Coronary artery (tissue), 2 donors: ENCODE measurements around the gene BRS3.
A peak's percentile ranks its signal among the peaks of the same experiment; 100 is the strongest.

Experiments
- DNase-seq: peaks from one replicate; pipeline ENCODE4 v3.0.0-alpha.2; 2017; ENCODE audit warnings: low spot score
- H3K27ac ChIP-seq, 2 donors: fragments of 200-600 bp; sonication (generic); one replicate each; pipeline ENCODE4 v1.5.1; 2016 to 2019
- H3K4me3 ChIP-seq: fragments of 200-600 bp; sonication (generic); 2 replicates; pipeline ENCODE4 v1.5.1; 2016; ENCODE audit warnings: mild to moderate bottlenecking, moderate library complexity
- TF ChIP-seq, protein P1 (sequence below): fragments of 200-600 bp; sonication (generic); IDR thresholded peaks from one replicate; pipeline ENCODE4 v1.5.1; 2019; ENCODE audit warnings: antibody characterized with exemption

Gene BRS3

DNA sequence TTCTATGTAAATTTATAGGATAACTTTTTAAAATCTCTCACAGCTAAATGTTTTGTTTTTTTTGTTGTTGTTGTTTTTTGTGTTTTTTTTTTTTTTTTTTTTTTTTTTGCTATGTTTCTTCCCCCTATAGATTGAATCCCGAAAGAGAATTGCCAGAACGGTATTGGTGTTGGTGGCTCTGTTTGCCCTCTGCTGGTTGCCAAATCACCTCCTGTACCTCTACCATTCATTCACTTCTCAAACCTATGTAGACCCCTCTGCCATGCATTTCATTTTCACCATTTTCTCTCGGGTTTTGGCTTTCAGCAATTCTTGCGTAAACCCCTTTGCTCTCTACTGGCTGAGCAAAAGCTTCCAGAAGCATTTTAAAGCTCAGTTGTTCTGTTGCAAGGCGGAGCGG, 4.1 kb downstream of the BRS3 start:
- TF ChIP-seq, protein P1, sequence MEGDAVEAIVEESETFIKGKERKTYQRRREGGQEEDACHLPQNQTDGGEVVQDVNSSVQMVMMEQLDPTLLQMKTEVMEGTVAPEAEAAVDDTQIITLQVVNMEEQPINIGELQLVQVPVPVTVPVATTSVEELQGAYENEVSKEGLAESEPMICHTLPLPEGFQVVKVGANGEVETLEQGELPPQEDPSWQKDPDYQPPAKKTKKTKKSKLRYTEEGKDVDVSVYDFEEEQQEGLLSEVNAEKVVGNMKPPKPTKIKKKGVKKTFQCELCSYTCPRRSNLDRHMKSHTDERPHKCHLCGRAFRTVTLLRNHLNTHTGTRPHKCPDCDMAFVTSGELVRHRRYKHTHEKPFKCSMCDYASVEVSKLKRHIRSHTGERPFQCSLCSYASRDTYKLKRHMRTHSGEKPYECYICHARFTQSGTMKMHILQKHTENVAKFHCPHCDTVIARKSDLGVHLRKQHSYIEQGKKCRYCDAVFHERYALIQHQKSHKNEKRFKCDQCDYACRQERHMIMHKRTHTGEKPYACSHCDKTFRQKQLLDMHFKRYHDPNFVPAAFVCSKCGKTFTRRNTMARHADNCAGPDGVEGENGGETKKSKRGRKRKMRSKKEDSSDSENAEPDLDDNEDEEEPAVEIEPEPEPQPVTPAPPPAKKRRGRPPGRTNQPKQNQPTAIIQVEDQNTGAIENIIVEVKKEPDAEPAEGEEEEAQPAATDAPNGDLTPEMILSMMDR = no peak
- no peak for DNase-seq
- H3K27ac ChIP-seq = no peak overlapping the region
- no peak overlapping the region for H3K4me3 ChIP-seq

DNA sequence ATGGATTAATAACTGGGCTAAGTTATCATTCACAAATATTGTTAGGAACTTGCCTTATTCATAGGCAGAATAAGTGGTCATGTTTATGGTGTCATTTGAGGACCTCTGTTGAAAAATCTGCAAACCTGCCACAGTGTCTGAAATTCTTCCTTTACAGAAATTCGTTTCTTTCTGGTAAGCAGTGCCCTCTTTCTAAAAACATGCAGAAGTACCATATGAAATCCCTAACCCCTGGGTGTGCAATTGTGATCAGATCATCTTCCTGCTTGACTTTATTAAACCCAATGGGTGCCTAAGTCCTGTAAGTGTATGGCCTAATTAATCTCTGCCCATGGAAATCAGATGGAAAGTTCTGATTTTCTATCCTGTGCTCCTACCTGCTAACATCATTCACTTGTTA, 5.3 kb downstream of the BRS3 start:
- no peak for DNase-seq
- TF ChIP-seq, protein P1 = no peak
- no peak overlapping the region for H3K27ac ChIP-seq
- no peak overlapping the region for H3K4me3 ChIP-seq

DNA sequence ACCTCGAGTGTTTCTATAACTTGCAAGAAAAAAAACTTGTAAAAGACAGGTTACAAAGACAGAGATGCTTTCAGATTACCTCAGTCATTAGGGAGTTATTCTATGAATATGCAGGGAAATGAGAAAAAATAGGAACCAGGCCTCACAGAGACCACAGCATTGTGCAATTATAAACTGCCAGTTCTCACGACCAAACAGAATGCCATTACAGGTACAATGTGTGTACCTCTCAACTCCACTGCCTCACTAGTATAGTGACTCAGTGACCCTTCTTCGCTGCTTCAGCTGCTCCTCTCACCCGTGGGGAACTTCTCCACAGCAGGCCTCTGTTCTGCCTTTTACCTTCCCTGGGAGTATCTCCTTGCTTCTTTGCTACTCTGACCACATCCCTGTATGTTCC, 7.3 kb downstream of the BRS3 start:
- DNase-seq = no peak
- Histone ChIP-seq H3K27ac (no peak overlapping the region), H3K4me3 (no peak overlapping the region)
- TF ChIP-seq, protein P1 = no peak

DNA sequence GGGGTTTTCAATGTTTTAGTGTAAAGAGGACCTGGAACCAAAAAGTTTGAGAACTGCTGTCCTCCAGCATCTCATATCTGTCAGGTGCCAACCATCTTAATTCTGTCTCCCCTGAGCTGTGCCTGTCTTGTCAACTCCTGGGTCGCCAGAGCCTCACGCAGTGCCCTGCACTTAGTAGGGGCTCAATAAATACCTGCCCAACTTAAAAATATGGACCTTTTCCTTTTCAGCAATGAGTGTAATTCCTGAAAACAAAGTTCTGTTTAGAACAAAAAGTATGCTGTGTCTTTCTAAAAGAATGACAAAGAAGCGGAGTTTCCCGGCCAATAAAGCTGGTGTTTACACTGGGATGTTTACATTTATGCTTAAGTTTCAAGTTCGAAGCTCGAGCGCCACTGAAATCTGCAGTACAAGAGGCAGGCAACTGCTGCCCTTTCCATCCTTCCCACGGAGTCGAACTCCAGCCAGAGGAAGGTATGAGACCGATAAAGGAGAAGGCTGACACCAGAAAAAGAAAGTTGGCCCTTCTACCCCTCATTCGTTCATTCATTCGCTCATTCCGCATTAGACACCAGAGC, 8.5 kb downstream of the BRS3 start:
- peak; percentile 74 for DNase-seq
- H3K27ac ChIP-seq = peak overlapping the region; percentile 90 to 96
- H3K4me3 ChIP-seq = peak overlapping the region; percentile 76
- TF ChIP-seq, protein P1 = no peak

DNA sequence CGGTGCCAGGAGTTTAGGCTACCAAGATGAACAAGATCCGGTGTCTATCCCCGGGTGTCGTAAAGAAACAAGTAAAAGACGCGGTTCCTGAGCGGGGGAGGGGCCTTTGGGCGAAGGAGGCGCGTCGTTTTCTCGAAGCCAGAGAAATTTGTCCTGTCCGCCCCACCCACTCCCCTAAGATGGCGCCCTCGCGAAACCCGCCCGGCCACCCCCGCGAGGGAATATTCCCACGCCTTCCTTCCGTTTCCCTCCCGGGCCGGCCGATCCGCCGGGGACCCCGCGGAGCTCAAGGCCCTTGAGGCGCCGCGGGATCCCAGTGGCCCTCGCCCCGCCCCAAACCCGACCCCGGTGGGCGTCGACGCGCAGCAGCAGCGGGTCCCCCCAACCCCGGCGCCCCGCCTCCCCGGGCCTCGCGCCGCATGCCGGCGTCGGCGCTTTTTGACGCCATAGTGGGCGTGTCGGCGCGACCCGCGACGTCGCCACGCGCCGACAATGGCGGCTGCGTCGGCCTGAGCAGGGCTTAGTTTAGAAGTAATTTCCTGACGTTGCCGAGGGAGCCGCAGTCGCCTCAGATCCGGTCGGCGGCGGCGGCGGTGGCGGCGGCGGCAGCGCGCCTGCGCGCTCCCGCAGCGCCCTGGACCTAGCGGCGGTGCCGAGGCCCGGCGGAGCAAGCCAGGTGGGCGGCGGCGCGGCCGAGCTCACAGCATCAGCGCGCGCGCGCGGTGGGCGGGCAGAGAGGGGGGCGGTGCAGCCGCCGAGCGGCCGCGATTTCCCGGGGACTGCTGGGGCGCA, 9.2 kb downstream of the BRS3 start:
- peak; percentile 91 for DNase-seq
- TF ChIP-seq, protein P1 = no peak
- H3K27ac ChIP-seq = peak overlapping the region; percentile 90 to 96
- peak overlapping the region; percentile 76 for H3K4me3 ChIP-seq

DNA sequence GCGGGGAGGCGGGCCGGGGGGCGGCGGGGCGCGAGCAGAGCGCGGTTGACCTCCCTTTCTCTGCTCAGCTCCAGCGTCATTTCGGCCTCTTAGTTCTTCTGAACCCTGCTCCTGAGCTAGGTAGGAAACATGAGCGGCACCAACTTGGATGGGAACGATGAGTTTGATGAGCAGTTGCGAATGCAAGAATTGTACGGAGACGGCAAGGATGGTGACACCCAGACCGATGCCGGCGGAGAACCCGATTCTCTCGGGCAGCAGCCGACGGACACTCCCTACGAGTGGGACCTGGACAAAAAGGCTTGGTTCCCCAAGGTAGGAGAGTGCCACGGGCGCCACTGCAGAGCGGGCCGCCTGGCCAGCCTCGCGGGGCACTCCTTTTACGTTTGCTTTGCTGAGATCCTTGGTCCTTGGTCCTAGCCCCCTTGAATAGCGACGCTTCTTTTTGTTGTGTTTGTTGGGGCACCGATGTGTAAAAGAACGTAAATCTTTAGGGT, 9.9 kb downstream of the BRS3 start, which contains the start of gene HTATSF1:
Gene HTATSF1 (plus strand): TSS at position 37 of the 497 bp plus-strand sequence. CDS start 93 bp downstream, at position 130.
- TF ChIP-seq, protein P1 = no peak
- Histone ChIP-seq H3K4me3 (peak within 1 kb of the TSS; percentile 76), H3K27ac (peak within 1 kb of the TSS; percentile 90 to 96)
- no peak for DNase-seq
